ENCODE data around the gene METTL26.

GRCh38 chr16:684961-685696 lies 49.0 kb upstream of the METTL26 start:
- TF ChIP-seq TAF1 (IDR thresholded peaks at IDR 0.05; ENCODE audit: low read depth, low read length) (no peak), POLR2A (IDR thresholded peaks at IDR 0.05; ENCODE audit: low read depth, low read length) (no peak), POLR2AphosphoS5 (IDR thresholded peaks at IDR 0.05; ENCODE audit: low read depth, low read length) (no peak), POU2F2 (IDR thresholded peaks at IDR 0.05; ENCODE audit: low read depth, low read length) (no peak), SPI1 (IDR thresholded peaks at IDR 0.05; ENCODE audit: low read depth, low read length) (no peak), PAX5 (IDR thresholded peaks at IDR 0.05; ENCODE audit: insufficient read depth, low read length, severe bottlenecking) (no peak)

All from GM12891 (cell line).